ENCODE measurements around the gene PEX5L. TPM values are rescaled to one million over a fixed set of nuclear protein-coding genes. Genes with fewer than 3 reads are reported as not detected.
A peak's percentile ranks its signal among the peaks of the same experiment; 100 is the strongest.

PEX5L gene
- polyA plus RNA-seq (2012; rRNA removed): not detected in 2 replicates
- polyA plus RNA-seq (2012; cell fraction: cytosol; rRNA removed): 0.01 and 0.03 TPM in 2 replicates
- polyA plus RNA-seq (2012; cell fraction: nucleus; rRNA removed): 0.01 and 0.06 TPM in 2 replicates

GRCh38 chr3:180036671-180037455 is at the start of gene PEX5L:
Gene PEX5L (minus strand): TSS chr3:180036937. CDS start chr3:180036599, 338 bp downstream.
- ChIA-PET CTCF (interaction anchor here (1.2 to 1.3 kb wide), 2 partner anchors 225 to 269 kb away, joined by 4 to 6 read pairs; no protein-coding TSS in a partner anchor), POLR2A (no interaction called here)
- Histone ChIP-seq H3K27ac (ENCODE audit: low read depth in 2 of 2, low read length in 1 of 2) (no peak within 1 kb of the TSS), H3K9me2 (no peaks in the 10 kb centered on the region), H3F3A (replicated peaks; ENCODE audit: insufficient read depth) (no peaks in the 10 kb centered on the region), H3K4me1 (ENCODE audit: control insufficient read depth in 1 of 2, insufficient read depth in 2 of 2, low read depth in 1 of 2, low read length in 1 of 2) (peaks cover 0 to 9% of the 10 kb centered on the region in 2 experiments; a peak in 1 of 4 replicates), H3K4me2 (peak within 1 kb of the TSS; percentile 56), H4K20me1 (ENCODE audit: insufficient read depth) (no peaks in the 10 kb centered on the region), H3K79me2 (ENCODE audit: insufficient read depth) (no peaks in the 10 kb centered on the region), H3K9ac (no peak within 1 kb of the TSS), H3K27me3 (ENCODE audit: insufficient read depth) (peaks cover 5% of the 10 kb centered on the region; the same call in 1 of the 2 replicates), H3K36me3 (replicated peaks in 1 of 2; ENCODE audit: control insufficient read depth in 1 of 2, insufficient read depth in 2 of 2, low read length in 1 of 2) (no peaks in the 10 kb centered on the region), H2AFZ (ENCODE audit: low read depth) (no peak within 1 kb of the TSS), H3K9me3 (no peaks in the 10 kb centered on the region), H3K4me3 (ENCODE audit: low read depth in 2 of 2, low read length in 1 of 2) (peak within 1 kb of the TSS; percentile 42 to 57)
- peak; percentile 82 for DNase-seq
- 8% methylated on average over 17 of the region's 96 CpGs for WGBS (ENCODE audit: low lambda C conversion rate)
- TF ChIP-seq, protein P1, sequence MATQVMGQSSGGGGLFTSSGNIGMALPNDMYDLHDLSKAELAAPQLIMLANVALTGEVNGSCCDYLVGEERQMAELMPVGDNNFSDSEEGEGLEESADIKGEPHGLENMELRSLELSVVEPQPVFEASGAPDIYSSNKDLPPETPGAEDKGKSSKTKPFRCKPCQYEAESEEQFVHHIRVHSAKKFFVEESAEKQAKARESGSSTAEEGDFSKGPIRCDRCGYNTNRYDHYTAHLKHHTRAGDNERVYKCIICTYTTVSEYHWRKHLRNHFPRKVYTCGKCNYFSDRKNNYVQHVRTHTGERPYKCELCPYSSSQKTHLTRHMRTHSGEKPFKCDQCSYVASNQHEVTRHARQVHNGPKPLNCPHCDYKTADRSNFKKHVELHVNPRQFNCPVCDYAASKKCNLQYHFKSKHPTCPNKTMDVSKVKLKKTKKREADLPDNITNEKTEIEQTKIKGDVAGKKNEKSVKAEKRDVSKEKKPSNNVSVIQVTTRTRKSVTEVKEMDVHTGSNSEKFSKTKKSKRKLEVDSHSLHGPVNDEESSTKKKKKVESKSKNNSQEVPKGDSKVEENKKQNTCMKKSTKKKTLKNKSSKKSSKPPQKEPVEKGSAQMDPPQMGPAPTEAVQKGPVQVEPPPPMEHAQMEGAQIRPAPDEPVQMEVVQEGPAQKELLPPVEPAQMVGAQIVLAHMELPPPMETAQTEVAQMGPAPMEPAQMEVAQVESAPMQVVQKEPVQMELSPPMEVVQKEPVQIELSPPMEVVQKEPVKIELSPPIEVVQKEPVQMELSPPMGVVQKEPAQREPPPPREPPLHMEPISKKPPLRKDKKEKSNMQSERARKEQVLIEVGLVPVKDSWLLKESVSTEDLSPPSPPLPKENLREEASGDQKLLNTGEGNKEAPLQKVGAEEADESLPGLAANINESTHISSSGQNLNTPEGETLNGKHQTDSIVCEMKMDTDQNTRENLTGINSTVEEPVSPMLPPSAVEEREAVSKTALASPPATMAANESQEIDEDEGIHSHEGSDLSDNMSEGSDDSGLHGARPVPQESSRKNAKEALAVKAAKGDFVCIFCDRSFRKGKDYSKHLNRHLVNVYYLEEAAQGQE (IDR thresholded peaks at IDR 0.05; ENCODE audit: low read depth, low read length): peak; percentile 98
- TF ChIP-seq SMC3 (IDR thresholded peaks at IDR 0.05; ENCODE audit: low read depth, low read length): no peak

- ChIA-PET CTCF (no interaction called here), POLR2A (no interaction called here)
- Histone ChIP-seq H3K27ac (ENCODE audit: low read depth in 2 of 2, low read length in 1 of 2) (no peak overlapping the region), H3K9ac (no peak overlapping the region), H3K9me3 (no peaks in the 10 kb centered on the region), H3K4me3 (ENCODE audit: low read depth in 2 of 2, low read length in 1 of 2) (no peak overlapping the region), H3F3A (replicated peaks; ENCODE audit: insufficient read depth) (no peaks in the 10 kb centered on the region), H2AFZ (ENCODE audit: low read depth) (no peak overlapping the region), H3K79me2 (ENCODE audit: insufficient read depth) (no peaks in the 10 kb centered on the region), H3K4me1 (ENCODE audit: control insufficient read depth in 1 of 2, insufficient read depth in 2 of 2, low read depth in 1 of 2, low read length in 1 of 2) (no peaks in the 10 kb centered on the region), H3K9me2 (no peaks in the 10 kb centered on the region), H3K4me2 (no peak overlapping the region), H3K27me3 (ENCODE audit: insufficient read depth) (no peaks in the 10 kb centered on the region), H4K20me1 (ENCODE audit: insufficient read depth) (no peaks in the 10 kb centered on the region), H3K36me3 (replicated peaks in 1 of 2; ENCODE audit: control insufficient read depth in 1 of 2, insufficient read depth in 2 of 2, low read length in 1 of 2) (no peaks in the 10 kb centered on the region)
- WGBS (ENCODE audit: low lambda C conversion rate): 14% methylated on average over 2 of the region's 2 CpGs
- DNase-seq: no peak
- TF ChIP-seq GATA2 (CRISPR knock-in tag; IDR thresholded peaks at IDR 0.05): no peak
- TF ChIP-seq TAF1 (IDR thresholded peaks at IDR 0.05; ENCODE audit: borderline replicate concordance, low read depth, low read length): no peak
- no peak for TF ChIP-seq TCF12 (IDR thresholded peaks at IDR 0.05)
- TF ChIP-seq, protein P1 (IDR thresholded peaks at IDR 0.05; ENCODE audit: low read depth, low read length): no peak
These were observed 48.5 kb upstream of the PEX5L start for GRCh38 chr3:180085122-180085710.

All from SK-N-SH (cell line).